ENCODE data around the gene PPP3CB.

PPP3CB gene

GRCh38 chr10:73416571-73416970 lies 79.3 kb downstream of the PPP3CB start:
- Mint-ChIP-seq H3K27me3 (peaks cover 16% of the 10 kb centered on the region), H3K9me3 (no peaks in the 10 kb centered on the region), H3K27ac (no peak overlapping the region), H3K4me1 (ENCODE audit: low read depth) (peaks cover 6% of the 10 kb centered on the region), H3K4me3 (no peak overlapping the region), H3K36me3 (ENCODE audit: low read depth) (peaks cover 15% of the 10 kb centered on the region)
- intact Hi-C loops (cut with micrococcal nuclease) = no loop called here

GRCh38 chr10:73414230-73414945 lies 81.4 kb downstream of the PPP3CB start:
- intact Hi-C loops (cut with micrococcal nuclease) = loop anchor here (1.0 kb wide), 1 partner anchor 162 kb away; the partner anchor contains the start of gene MRPS16

GRCh38 chr10:73413528-73414229 lies 82.1 kb downstream of the PPP3CB start, which contains the start of gene ANXA7:
TSS of gene ANXA7 (minus strand) at chr10:73414058. CDS start at chr10:73400856, 13,202 bp downstream.
- Mint-ChIP-seq H3K9me3 (no peaks in the 10 kb centered on the region), H3K4me3 (peak within 1 kb of the TSS; percentile 95), H3K36me3 (ENCODE audit: low read depth) (peaks cover 34% of the 10 kb centered on the region), H3K27ac (peak within 1 kb of the TSS; percentile 95), H3K4me1 (ENCODE audit: low read depth) (peaks cover 31% of the 10 kb centered on the region), H3K27me3 (peaks cover 16% of the 10 kb centered on the region)
- intact Hi-C loops (cut with micrococcal nuclease) = loop anchor here (1.0 to 2.0 kb wide), 2 partner anchors 161 to 167 kb away; partner anchors contain the start of genes DNAJC9 and MRPS16

More at GRCh38 chr10:73414230-73414945, 81.4 kb downstream of the PPP3CB start:
- Mint-ChIP-seq H3K9me3 (no peaks in the 10 kb centered on the region), H3K27ac (peak overlapping the region; percentile 95), H3K4me1 (ENCODE audit: low read depth) (peaks cover 24% of the 10 kb centered on the region), H3K27me3 (peaks cover 16% of the 10 kb centered on the region), H3K4me3 (peak overlapping the region; percentile 95), H3K36me3 (ENCODE audit: low read depth) (peaks cover 34% of the 10 kb centered on the region)

GRCh38 chr10:73413108-73413527 lies 82.7 kb downstream of the PPP3CB start:
- peaks cover 32% of the 10 kb centered on the region for H3K4me1 Mint-ChIP-seq (ENCODE audit: low read depth)
- H3K27ac Mint-ChIP-seq = peak overlapping the region; percentile 95
- H3K9me3 Mint-ChIP-seq = no peaks in the 10 kb centered on the region
- H3K4me3 Mint-ChIP-seq = peak overlapping the region; percentile 95
- H3K36me3 Mint-ChIP-seq (ENCODE audit: low read depth) = peaks cover 36% of the 10 kb centered on the region
- peaks cover 16% of the 10 kb centered on the region for H3K27me3 Mint-ChIP-seq
- intact Hi-C loops (cut with micrococcal nuclease) = loop anchor here (2.0 kb wide), 1 partner anchor 166 kb away; the partner anchor contains the start of gene DNAJC9

- intact Hi-C loops (cut with micrococcal nuclease) = no loop called here
- Mint-ChIP-seq H3K4me1 (ENCODE audit: low read depth) (peaks cover 43% of the 10 kb centered on the region), H3K27me3 (peaks cover 16% of the 10 kb centered on the region), H3K36me3 (ENCODE audit: low read depth) (peaks cover 57% of the 10 kb centered on the region), H3K9me3 (no peaks in the 10 kb centered on the region), H3K27ac (no peak overlapping the region), H3K4me3 (no peak overlapping the region)
Measured at GRCh38 chr10:73410897-73411296, 84.9 kb downstream of the PPP3CB start.

- no peak overlapping the region for H3K27ac Mint-ChIP-seq
- intact Hi-C loops (cut with micrococcal nuclease) = loop anchor here (10.0 kb wide), 1 partner anchor 86 kb away; the partner anchor contains the start of gene PPP3CB
- H3K4me1 Mint-ChIP-seq (ENCODE audit: low read depth) = peaks cover 47% of the 10 kb centered on the region
- H3K4me3 Mint-ChIP-seq = no peak overlapping the region
- H3K27me3 Mint-ChIP-seq = peaks cover under 1% of the 10 kb centered on the region
- H3K36me3 Mint-ChIP-seq (ENCODE audit: low read depth) = peaks cover 58% of the 10 kb centered on the region
- H3K9me3 Mint-ChIP-seq = no peaks in the 10 kb centered on the region
Measured at GRCh38 chr10:73408978-73409521, 86.8 kb downstream of the PPP3CB start.

GRCh38 chr10:73408061-73408460 lies 87.8 kb downstream of the PPP3CB start:
- Mint-ChIP-seq H3K27ac (no peak overlapping the region), H3K4me3 (no peak overlapping the region), H3K36me3 (ENCODE audit: low read depth) (peaks cover 52% of the 10 kb centered on the region), H3K27me3 (no peaks in the 10 kb centered on the region), H3K4me1 (ENCODE audit: low read depth) (peaks cover 45% of the 10 kb centered on the region), H3K9me3 (no peaks in the 10 kb centered on the region)
- intact Hi-C loops (cut with micrococcal nuclease) = loop anchor here (10.0 kb wide), 1 partner anchor 87 kb away; the partner anchor contains the start of gene PPP3CB

GRCh38 chr10:73407495-73407894 lies 88.3 kb downstream of the PPP3CB start:
- Mint-ChIP-seq H3K36me3 (ENCODE audit: low read depth) (peaks cover 54% of the 10 kb centered on the region), H3K4me1 (ENCODE audit: low read depth) (peaks cover 41% of the 10 kb centered on the region)

GRCh38 chr10:73406846-73407245 lies 89.0 kb downstream of the PPP3CB start:
- H3K4me3 Mint-ChIP-seq = no peak overlapping the region
- H3K27me3 Mint-ChIP-seq = no peaks in the 10 kb centered on the region
- H3K36me3 Mint-ChIP-seq (ENCODE audit: low read depth) = peaks cover 55% of the 10 kb centered on the region
- peaks cover 41% of the 10 kb centered on the region for H3K4me1 Mint-ChIP-seq (ENCODE audit: low read depth)
- intact Hi-C loops (cut with micrococcal nuclease) = loop anchor here (10.0 kb wide), 1 partner anchor 88 kb away; the partner anchor contains the start of gene PPP3CB
- no peak overlapping the region for H3K27ac Mint-ChIP-seq
- no peaks in the 10 kb centered on the region for H3K9me3 Mint-ChIP-seq

More at GRCh38 chr10:73407495-73407894, 88.3 kb downstream of the PPP3CB start:
- no peak overlapping the region for H3K4me3 Mint-ChIP-seq
- no peak overlapping the region for H3K27ac Mint-ChIP-seq
- intact Hi-C loops (cut with micrococcal nuclease) = loop anchor here (10.0 kb wide), 1 partner anchor 87 kb away; the partner anchor contains the start of gene PPP3CB
- H3K27me3 Mint-ChIP-seq = no peaks in the 10 kb centered on the region
- no peaks in the 10 kb centered on the region for H3K9me3 Mint-ChIP-seq

- peaks cover 53% of the 10 kb centered on the region for H3K36me3 Mint-ChIP-seq (ENCODE audit: low read depth)
- H3K27me3 Mint-ChIP-seq = no peaks in the 10 kb centered on the region
- no peak overlapping the region for H3K4me3 Mint-ChIP-seq
- H3K27ac Mint-ChIP-seq = no peak overlapping the region
- intact Hi-C loops (cut with micrococcal nuclease) = loop anchor here (10.0 kb wide), 1 partner anchor 89 kb away; the partner anchor contains the start of gene PPP3CB
- H3K4me1 Mint-ChIP-seq (ENCODE audit: low read depth) = peaks cover 38% of the 10 kb centered on the region
- H3K9me3 Mint-ChIP-seq = no peaks in the 10 kb centered on the region
Measured at GRCh38 chr10:73405556-73405955, 90.3 kb downstream of the PPP3CB start.

- Mint-ChIP-seq H3K4me3 (no peak overlapping the region), H3K36me3 (ENCODE audit: low read depth) (peaks cover 53% of the 10 kb centered on the region), H3K4me1 (ENCODE audit: low read depth) (peaks cover 33% of the 10 kb centered on the region), H3K27me3 (no peaks in the 10 kb centered on the region), H3K9me3 (no peaks in the 10 kb centered on the region), H3K27ac (no peak overlapping the region)
- intact Hi-C loops (cut with micrococcal nuclease) = loop anchor here (10.0 kb wide), 1 partner anchor 90 kb away; the partner anchor contains the start of gene PPP3CB
Measured at GRCh38 chr10:73404690-73405089, 91.1 kb downstream of the PPP3CB start.

GRCh38 chr10:73401636-73402035 lies 94.2 kb downstream of the PPP3CB start:
- Mint-ChIP-seq H3K9me3 (no peaks in the 10 kb centered on the region), H3K4me1 (ENCODE audit: low read depth) (peaks cover 16% of the 10 kb centered on the region), H3K27ac (peak overlapping the region; percentile 33), H3K36me3 (ENCODE audit: low read depth) (peaks cover 65% of the 10 kb centered on the region), H3K27me3 (no peaks in the 10 kb centered on the region), H3K4me3 (no peak overlapping the region)
- intact Hi-C loops (cut with micrococcal nuclease) = loop anchor here (10.0 kb wide), 1 partner anchor 93 kb away; the partner anchor contains the start of gene PPP3CB

GRCh38 chr10:73399063-73399462 lies 96.8 kb downstream of the PPP3CB start:
- Mint-ChIP-seq H3K4me3 (no peak overlapping the region), H3K27ac (no peak overlapping the region)

More at GRCh38 chr10:73399063-73399462, 96.8 kb downstream of the PPP3CB start:
- H3K9me3 Mint-ChIP-seq = no peaks in the 10 kb centered on the region
- peaks cover 7% of the 10 kb centered on the region for H3K4me1 Mint-ChIP-seq (ENCODE audit: low read depth)
- intact Hi-C loops (cut with micrococcal nuclease) = no loop called here
- no peaks in the 10 kb centered on the region for H3K27me3 Mint-ChIP-seq
- peaks cover 82% of the 10 kb centered on the region for H3K36me3 Mint-ChIP-seq (ENCODE audit: low read depth)
